LNCaP clone FGC (cell line): ENCODE results near the gene COL1A2.

Experiments used
- DNase-seq: peaks from one replicate; pipeline ENCODE4 v3.0.0-alpha.2; 2011; ENCODE audit warnings: low read depth
- H3K4me3 ChIP-seq: 2 replicates; pipeline ENCODE4 v1.5.1; 2011; ENCODE audit warnings: mild to moderate bottlenecking, low read depth, low read length, control low read depth
- TF ChIP-seq, protein P1 (sequence below): IDR thresholded peaks from 2 replicates; pipeline ENCODE4 v1.5.1; 2012; ENCODE audit warnings: mild to moderate bottlenecking; ENCODE audit not compliant: control insufficient read depth, insufficient read depth; ENCODE audit errors: extremely low read depth

The COL1A2 gene

DNA sequence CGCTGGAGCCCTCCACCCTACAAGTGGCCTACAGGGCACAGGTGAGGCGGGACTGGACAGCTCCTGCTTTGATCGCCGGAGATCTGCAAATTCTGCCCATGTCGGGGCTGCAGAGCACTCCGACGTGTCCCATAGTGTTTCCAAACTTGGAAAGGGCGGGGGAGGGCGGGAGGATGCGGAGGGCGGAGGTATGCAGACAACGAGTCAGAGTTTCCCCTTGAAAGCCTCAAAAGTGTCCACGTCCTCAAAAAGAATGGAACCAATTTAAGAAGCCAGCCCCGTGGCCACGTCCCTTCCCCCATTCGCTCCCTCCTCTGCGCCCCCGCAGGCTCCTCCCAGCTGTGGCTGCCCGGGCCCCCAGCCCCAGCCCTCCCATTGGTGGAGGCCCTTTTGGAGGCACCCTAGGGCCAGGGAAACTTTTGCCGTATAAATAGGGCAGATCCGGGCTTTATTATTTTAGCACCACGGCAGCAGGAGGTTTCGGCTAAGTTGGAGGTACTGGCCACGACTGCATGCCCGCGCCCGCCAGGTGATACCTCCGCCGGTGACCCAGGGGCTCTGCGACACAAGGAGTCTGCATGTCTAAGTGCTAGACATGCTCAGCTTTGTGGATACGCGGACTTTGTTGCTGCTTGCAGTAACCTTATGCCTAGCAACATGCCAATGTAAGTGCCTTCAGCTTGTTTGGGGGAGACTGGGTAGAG, at the start of gene COL1A2:
COL1A2 (plus strand) TSS at position 459 of the 704 bp plus-strand sequence; CDS start at position 596, 137 bp downstream.
- H3K4me3 ChIP-seq = no peak within 1 kb of the TSS
- no peak for DNase-seq
- TF ChIP-seq, protein P1, sequence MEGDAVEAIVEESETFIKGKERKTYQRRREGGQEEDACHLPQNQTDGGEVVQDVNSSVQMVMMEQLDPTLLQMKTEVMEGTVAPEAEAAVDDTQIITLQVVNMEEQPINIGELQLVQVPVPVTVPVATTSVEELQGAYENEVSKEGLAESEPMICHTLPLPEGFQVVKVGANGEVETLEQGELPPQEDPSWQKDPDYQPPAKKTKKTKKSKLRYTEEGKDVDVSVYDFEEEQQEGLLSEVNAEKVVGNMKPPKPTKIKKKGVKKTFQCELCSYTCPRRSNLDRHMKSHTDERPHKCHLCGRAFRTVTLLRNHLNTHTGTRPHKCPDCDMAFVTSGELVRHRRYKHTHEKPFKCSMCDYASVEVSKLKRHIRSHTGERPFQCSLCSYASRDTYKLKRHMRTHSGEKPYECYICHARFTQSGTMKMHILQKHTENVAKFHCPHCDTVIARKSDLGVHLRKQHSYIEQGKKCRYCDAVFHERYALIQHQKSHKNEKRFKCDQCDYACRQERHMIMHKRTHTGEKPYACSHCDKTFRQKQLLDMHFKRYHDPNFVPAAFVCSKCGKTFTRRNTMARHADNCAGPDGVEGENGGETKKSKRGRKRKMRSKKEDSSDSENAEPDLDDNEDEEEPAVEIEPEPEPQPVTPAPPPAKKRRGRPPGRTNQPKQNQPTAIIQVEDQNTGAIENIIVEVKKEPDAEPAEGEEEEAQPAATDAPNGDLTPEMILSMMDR = no peak

DNA sequence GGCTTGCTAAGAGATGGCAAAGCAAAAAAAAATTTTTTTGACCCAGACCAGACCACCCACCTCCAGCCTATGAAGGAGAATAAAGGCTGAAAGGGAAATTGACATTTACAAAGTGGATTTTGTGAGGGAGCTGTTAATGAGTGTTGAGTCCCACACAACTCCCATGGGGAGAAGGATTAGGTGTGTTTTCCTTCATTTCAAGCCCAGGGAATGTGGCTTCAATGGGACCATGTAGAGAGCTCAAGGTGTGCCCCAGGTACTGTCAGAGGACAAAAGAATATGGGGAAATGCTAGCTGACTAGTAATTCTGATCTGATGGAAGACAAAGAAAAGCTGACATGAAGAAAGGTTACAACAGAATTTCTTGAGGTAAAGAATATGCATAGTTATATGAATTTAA, 48.8 kb upstream of the COL1A2 start:
- DNase-seq = no peak
- H3K4me3 ChIP-seq = no peak overlapping the region
- TF ChIP-seq, protein P1 = no peak

DNA sequence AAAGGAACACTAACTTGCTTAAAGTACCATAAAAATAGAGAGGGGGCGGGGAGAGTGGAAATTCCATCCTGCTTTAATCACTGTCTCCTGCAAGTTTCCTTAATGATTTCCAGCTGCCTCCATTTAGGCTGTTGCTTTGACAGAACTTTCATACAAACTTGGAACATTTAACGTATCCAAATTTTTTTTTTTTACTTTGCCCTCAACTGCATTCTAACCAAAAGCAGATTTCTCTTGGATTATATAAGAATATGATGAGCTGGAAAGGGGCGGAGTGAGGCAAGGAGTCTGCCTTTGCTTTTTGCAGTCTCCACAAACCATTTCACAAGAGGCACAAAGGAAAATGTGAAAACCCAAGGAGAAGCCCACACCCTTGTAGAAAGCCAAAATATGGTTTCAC, 46.6 kb upstream of the COL1A2 start:
- TF ChIP-seq, protein P1 = no peak
- H3K4me3 ChIP-seq = no peak overlapping the region
- DNase-seq = no peak

DNA sequence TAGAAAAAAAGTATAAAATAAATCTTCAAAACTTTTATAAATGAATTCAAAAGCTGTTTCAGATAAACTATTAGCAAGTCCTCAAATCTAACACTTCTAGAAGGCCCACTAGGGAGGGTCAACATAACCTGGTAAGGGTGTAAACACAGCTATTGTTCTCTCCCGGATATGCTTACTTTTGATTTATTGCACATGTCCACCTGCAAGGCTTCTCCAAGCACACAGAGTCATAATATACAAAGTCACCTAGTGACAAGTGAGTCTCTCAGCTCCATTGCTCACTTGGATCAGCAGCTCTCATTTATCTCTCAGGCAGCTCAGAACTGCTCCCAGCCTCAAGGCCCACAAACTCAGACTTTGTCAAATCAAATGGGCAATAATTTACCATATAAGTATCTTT, 44.0 kb upstream of the COL1A2 start:
- TF ChIP-seq, protein P1 = no peak
- H3K4me3 ChIP-seq = no peak overlapping the region
- DNase-seq = no peak

DNA sequence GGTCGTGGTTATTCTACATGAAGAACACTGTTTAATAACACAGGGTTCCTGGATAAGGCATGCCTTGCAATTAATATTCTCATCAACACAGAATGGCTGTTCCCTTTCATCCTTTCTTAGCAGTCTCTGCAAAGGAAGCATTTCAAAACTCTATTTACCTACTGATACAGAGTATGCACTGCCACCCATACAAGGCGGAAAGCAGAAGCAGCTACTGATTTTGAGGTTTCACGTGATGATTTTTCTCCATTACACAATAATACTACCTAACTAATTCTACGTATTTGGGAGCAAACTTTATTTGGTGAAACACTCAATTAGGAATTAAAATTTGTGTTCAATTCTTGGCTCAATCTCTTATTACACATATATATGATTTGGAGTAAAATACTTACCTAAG, 43.0 kb upstream of the COL1A2 start:
- no peak for DNase-seq
- TF ChIP-seq, protein P1 = no peak
- no peak overlapping the region for H3K4me3 ChIP-seq

DNA sequence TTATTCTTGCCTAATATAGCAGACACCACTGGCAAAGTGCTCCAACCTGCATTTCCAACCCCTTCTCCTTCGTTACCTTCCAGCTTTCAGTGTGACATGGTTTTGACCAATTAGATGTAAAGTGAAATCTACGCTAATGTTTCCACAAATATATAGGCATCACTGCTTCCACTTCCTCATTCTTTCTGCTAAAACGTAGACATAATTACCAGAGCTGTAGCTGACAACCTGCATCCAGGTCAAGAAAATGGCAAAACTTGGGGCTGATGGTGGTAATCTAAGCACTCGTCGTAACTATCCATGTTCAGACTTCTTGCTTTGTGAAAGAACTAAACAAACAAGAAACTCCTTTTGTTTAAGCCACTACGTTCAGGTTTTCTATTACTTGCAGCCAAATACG, 41.8 kb upstream of the COL1A2 start:
- DNase-seq = no peak
- H3K4me3 ChIP-seq = no peak overlapping the region
- TF ChIP-seq, protein P1 = no peak

DNA sequence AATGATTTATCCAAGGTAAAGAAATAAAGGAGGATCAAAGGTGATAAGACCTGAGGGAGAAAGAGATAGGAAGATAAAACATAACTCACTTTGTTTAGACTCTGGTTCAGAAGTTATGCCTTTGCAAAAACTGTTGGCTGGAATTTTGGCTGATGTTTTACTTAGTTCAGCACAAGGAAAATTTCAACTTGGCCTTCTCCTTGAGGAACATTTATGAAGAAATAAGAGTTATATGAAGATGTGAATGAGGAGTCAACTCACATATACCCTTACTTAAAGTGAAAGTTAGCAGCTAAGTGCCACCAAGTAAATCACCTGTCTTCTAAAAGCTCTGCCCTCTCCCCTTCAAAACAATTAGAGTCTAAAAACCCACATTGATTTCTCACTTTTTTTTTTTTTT, 39.7 kb upstream of the COL1A2 start:
- no peak for DNase-seq
- no peak overlapping the region for H3K4me3 ChIP-seq
- TF ChIP-seq, protein P1 = no peak
